HG03025 (cell line): ENCODE results near the gene RBMS2.
"Not testable (repeated sequence)": the region's sequence is repeated elsewhere in the genome, so short reads cannot be mapped to it uniquely, and the experiment has no call there.

ENCODE experiments used
- ATAC-seq: cut with Tn5 transposase; IDR thresholded peaks from one replicate; pipeline ENCODE4 v1.9.1; 2021; ENCODE audit warnings: mild to moderate bottlenecking, moderate library complexity; ENCODE audit not compliant: unreplicated experiment, low FRiP score

The RBMS2 gene, protein sequence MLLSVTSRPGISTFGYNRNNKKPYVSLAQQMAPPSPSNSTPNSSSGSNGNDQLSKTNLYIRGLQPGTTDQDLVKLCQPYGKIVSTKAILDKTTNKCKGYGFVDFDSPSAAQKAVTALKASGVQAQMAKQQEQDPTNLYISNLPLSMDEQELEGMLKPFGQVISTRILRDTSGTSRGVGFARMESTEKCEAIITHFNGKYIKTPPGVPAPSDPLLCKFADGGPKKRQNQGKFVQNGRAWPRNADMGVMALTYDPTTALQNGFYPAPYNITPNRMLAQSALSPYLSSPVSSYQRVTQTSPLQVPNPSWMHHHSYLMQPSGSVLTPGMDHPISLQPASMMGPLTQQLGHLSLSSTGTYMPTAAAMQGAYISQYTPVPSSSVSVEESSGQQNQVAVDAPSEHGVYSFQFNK

GRCh38 chr12:56521590-56522371 is at the start of gene RBMS2:
Gene RBMS2 (plus strand): TSS chr12:56521820. CDS start chr12:56522024, 204 bp downstream.
- no peak for ATAC-seq

- ATAC-seq = no peak
Observed at GRCh38 chr12:56474389-56474788, 47.2 kb upstream of the RBMS2 start.

- no peak for ATAC-seq
Observed at GRCh38 chr12:56476143-56476542, 45.5 kb upstream of the RBMS2 start.

- no peak for ATAC-seq
Observed at GRCh38 chr12:56476972-56477432, 44.6 kb upstream of the RBMS2 start.

GRCh38 chr12:56477521-56478225 is 43.9 kb upstream of the RBMS2 start:
- ATAC-seq = no peak

DNA sequence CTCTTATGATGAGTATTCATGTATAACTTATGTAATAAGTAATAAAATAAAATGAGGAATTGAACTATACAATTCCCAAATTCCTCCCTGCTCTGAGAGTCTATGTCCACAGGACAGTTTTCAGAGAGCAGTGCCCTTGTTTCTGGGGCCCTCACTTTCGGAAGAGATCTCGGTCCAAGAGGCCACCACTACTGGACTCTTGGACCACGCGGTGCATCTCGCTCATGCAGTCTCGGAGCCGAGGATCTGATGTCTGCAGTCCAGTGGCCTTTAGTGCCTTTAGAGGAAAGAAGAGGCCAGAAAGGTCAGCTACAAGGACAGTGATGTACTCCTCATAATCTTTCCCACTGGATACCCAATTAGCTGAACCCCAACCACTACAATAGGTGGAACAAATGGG is 42.0 kb upstream of the RBMS2 start:
- no peak for ATAC-seq

DNA sequence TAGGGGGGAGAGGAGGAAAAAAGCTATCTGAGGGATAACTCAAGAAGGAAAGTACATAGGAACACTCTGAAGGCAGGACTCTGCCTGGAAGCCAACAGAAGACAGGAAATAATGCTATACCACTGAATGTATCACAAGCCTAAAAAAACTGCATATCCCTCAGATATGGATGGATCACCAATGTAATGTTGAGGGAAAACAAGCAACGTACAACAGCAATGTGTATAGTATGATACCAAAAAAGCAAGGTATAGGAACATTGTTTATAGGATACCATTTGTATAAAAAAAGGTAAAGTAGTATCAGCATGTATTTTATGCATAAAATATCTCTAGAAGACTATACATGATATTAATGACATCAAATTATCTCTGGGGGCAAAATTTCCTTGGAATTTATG is 37.1 kb upstream of the RBMS2 start:
- no peak for ATAC-seq

DNA sequence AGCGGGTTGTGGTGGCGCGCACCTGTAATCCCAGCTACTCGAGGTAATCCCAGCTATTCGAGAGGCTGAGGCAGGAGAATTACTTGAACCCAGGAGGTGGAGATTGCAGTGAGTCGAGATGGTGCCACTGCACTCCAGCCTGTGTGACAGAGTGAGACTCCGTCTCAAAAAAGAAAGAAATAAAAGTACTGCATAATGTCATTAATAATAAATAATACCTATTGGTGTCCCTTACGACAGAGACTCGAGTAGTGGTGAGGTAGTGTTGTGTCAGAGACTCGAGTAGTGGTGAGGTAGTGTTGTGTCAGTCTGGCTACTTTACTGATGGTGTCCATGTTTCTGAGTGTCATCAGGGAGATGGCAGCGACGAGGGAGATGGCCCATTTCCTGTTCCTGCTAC is 34.9 kb upstream of the RBMS2 start:
- no peak for ATAC-seq

DNA sequence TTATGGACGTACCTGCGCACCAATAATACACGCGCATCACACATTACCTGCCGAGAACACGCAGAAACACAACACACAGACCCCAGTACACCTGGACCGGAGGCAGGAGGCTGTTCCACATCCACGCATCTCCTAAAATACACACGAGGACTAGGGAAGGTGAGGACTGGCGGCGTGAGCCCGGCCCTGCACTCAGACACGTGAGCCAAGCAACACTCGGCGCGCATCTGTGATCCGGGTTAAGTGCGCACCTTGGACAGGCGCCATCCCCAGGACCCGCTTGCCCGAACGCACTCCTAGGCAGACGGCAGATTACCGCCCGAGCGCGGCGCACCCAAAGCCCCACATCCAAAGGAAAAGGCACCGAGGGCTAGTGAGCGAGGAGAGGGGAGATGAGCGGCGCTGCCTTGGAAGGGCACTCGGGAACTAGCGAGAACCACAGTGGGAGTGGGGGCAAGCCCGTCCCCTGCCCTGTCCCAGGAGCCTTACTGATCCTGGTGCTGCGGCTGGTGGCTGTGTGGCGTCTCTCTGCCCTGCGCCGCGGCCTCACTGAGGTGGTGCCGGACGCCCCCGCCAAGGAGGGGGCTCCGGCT is 34.1 kb upstream of the RBMS2 start:
- peak; percentile 20 for ATAC-seq

DNA sequence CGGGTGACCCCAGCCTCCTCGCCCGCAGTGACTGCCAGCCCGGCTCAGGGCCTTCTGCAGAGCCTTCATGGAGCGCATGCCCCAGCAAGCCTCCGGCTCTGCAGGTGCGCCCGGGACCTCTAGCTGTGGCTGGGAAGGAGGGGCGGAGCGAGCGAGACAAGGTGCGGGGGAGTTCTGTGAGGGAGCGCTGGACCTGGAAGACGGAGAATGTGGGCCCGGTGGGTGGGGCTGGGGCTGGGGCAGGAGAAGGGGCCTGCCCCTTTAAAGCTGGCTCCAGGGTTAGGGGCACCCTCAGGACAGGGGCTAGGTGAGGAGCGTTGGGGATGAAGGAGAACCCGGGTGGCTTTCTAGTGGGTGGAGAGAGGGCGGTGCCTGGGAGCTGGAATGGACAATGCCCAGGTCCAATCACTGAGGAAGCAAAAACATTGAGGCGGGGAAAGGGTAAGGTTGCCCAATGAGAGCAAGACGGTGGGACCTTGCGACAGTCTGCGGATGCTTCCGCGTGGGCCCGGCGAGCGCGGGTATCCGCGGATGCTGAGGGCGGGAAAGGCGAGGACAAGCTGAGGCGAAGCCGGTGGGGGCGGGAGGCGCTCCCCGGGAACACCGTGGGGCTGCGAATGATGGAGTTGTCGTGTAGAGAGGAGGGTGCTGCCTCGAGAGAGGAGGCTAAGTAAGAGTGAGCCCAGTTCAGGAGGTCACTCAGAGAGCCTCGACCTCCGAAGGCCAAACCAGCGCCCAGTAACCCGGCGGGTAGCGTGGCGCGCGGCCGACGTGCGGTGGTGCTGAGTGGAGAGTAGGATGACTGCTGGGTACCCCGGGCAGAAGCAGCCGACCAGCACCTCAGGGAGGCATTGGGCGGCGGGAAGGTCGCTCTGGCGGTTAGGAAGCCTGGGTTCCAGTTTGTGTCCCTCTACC is 33.3 kb upstream of the RBMS2 start, which contains the start of gene GLS2:
Gene GLS2 (minus strand): TSS at position 121 of the 915 bp plus-strand sequence. CDS start 43 bp downstream, at position 78.
- peak; percentile 63 for ATAC-seq

DNA sequence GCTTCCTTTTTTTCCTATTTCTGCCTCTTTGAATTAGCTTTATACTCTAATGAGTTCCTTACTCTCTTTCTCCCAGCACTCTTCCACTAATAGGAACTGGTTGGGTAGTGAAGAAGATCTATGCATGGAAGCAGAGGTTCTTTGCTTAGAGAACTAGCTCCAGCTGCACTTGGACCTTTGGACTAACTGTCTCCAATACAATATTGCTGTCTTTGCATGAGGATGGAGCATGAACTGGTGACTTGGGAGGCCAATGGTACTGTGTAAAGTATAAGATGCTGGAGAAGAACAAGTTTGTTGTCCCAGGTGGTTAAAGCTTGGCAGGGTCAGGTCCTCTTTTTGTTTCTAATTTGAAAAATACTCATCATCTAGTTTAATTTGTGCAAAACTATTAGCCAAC is 31.3 kb upstream of the RBMS2 start:
- ATAC-seq = no peak

DNA sequence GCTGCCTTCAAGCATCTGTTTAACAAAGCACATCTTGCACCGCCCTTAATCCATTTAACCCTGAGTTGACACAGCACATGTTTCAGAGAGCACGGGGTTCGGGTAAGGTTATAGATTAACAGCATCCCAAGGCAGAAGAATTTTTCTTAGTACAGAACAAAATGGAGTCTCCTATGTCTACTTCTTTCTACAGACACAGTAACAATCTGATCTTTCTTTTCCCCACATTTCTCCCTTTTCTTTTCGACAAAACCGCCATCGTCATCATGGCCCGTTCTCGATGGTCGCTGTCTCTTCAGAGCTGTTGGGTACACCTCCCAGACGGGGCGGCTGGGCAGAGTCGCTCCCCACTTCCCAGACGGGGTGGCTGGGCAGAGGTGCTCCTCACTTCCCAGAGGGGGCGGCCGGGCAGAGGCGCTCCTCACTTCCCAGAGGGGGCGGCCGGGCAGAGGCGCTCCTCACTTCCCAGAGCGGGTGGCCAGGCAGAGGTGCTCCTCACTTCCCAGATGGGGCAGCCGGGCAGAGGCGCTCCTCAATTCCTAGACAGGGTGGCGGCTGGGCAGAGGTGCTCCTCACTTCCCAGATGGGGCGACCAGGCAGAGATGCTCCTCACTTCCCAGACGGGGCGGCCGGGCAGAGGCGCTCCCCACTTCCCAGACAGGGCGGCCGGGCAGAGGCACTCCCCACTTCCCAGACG is 28.1 kb upstream of the RBMS2 start:
- ATAC-seq = not testable (repeated sequence)

- not testable (repeated sequence) for ATAC-seq
Observed at GRCh38 chr12:56494106-56494415, 27.6 kb upstream of the RBMS2 start.

GRCh38 chr12:56494481-56494880 is 27.1 kb upstream of the RBMS2 start:
- not testable (repeated sequence) for ATAC-seq

- not testable (repeated sequence) for ATAC-seq
Observed at GRCh38 chr12:56496704-56497103, 24.9 kb upstream of the RBMS2 start.

DNA sequence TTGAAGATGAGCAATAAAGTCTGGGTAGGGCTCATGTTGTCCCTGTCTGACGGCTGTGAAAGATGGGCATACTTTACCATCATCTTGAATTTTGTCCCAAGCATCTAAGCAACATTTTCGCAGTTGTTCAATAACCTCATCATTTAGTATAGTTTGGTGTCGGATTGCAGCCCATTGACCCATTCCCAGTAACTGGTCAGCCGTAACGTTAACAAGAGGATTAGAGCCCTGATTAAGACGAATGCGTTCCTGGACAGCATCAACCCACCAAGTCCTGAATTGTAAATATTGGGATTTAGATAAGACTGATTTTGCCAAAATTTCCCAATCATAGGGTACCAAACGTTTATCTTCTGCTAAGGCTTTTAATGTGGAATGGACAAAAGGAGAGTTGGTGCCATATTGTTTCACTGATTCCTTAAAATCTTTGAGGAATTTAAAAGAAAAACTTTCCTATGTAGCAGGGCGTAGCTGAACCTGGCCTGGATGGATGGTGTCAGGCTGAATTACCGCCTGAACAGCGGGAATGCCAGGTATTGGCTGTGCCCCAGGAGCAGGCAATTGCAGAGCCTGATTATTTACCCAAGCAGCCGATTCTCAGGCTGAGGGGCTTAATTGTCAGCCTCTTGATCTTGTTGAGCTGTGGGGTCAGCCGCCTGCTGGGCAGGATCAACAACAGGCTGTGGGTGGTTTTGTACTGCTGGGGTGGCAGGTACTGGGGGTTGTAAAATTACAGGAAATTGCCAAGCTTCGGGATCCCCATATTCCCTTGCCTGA is 23.3 kb upstream of the RBMS2 start:
- ATAC-seq = not testable (repeated sequence)

- ATAC-seq = not testable (repeated sequence)
Observed at GRCh38 chr12:56499452-56499851, 22.2 kb upstream of the RBMS2 start.

DNA sequence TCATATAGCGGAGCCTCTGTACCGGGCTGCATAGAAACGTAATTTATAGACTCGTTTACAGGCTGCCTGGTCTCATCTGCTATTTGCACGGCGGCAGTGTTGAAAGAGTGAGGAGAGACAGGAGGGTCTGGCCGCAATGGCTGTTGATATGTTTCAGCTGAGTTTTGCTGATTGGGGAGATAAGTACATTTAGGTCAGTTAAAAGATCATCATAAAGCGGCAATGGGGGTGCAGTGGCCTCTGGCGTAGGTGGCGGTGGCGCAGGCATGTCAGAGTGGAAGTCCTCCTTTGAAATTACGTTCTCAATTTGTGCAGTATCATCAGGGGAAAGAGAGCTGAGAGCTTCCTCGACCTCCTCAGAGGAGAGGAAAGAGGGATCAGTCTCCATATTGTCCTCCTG is 21.7 kb upstream of the RBMS2 start:
- ATAC-seq = not testable (repeated sequence)
